Measurements from ENCODE around the gene RAD17.
"Not testable (repeated sequence)": the region's sequence is repeated elsewhere in the genome, so short reads cannot be mapped to it uniquely, and the experiment has no call there.

Gene RAD17

GRCh38 chr5:69416699-69417098 lies 47.1 kb downstream of the RAD17 start:
- Mint-ChIP-seq H3K27me3 (peaks cover 6% of the 10 kb centered on the region), H3K4me1 (peaks cover 13% of the 10 kb centered on the region), H3K9me3 (no peaks in the 10 kb centered on the region), H3K27ac (no peak overlapping the region), H3K4me3 (no peak overlapping the region), H3K36me3 (peaks cover 10% of the 10 kb centered on the region)
- CTCF ChIA-PET, result interaction anchor here (1.1 kb wide), 1 partner anchor 33 kb away, joined by 3 read pairs; no protein-coding TSS in a partner anchor
- no peak for DNase-seq

GRCh38 chr5:69418554-69418953 lies 48.9 kb downstream of the RAD17 start:
- H3K27me3 Mint-ChIP-seq, result peaks cover 6% of the 10 kb centered on the region
- CTCF ChIA-PET, result no interaction called here
- H3K36me3 Mint-ChIP-seq, result peaks cover 7% of the 10 kb centered on the region
- DNase-seq, result no peak
- H3K4me3 Mint-ChIP-seq, result no peak overlapping the region
- H3K9me3 Mint-ChIP-seq, result no peaks in the 10 kb centered on the region
- peaks cover 13% of the 10 kb centered on the region for H3K4me1 Mint-ChIP-seq
- no peak overlapping the region for H3K27ac Mint-ChIP-seq

- Mint-ChIP-seq H3K9me3 (no peaks in the 10 kb centered on the region), H3K27ac (no peak overlapping the region), H3K4me1 (no peaks in the 10 kb centered on the region), H3K36me3 (no peaks in the 10 kb centered on the region), H3K27me3 (no peaks in the 10 kb centered on the region), H3K4me3 (no peak overlapping the region)
- no peak for DNase-seq
- CTCF ChIA-PET, result no interaction called here
These were observed 62.0 kb downstream of the RAD17 start for GRCh38 chr5:69431424-69432303.

- Mint-ChIP-seq H3K27me3 (no peaks in the 10 kb centered on the region), H3K4me3 (no peak overlapping the region), H3K27ac (no peak overlapping the region), H3K36me3 (no peaks in the 10 kb centered on the region), H3K9me3 (no peaks in the 10 kb centered on the region), H3K4me1 (no peaks in the 10 kb centered on the region)
- no peak for DNase-seq
- CTCF ChIA-PET, result no interaction called here
These were observed 63.0 kb downstream of the RAD17 start for GRCh38 chr5:69432412-69433206.

- H3K4me3 Mint-ChIP-seq, DNase-seq, H3K36me3 Mint-ChIP-seq, H3K27ac Mint-ChIP-seq, H3K9me3 Mint-ChIP-seq, CTCF ChIA-PET, H3K27me3 Mint-ChIP-seq, H3K4me1 Mint-ChIP-seq: not testable (repeated sequence)
These were observed 65.8 kb downstream of the RAD17 start for GRCh38 chr5:69435276-69435884.

- H3K9me3 Mint-ChIP-seq, result no peaks in the 10 kb centered on the region
These were observed 74.6 kb downstream of the RAD17 start for GRCh38 chr5:69444127-69444754.

GRCh38 chr5:69449511-69449910 lies 79.9 kb downstream of the RAD17 start:
- CTCF ChIA-PET, result no interaction called here

More at GRCh38 chr5:69444127-69444754, 74.6 kb downstream of the RAD17 start:
- Mint-ChIP-seq H3K27me3 (no peaks in the 10 kb centered on the region), H3K27ac (no peak overlapping the region), H3K36me3 (no peaks in the 10 kb centered on the region), H3K4me1 (no peaks in the 10 kb centered on the region), H3K4me3 (no peak overlapping the region)
- no peak for DNase-seq
- CTCF ChIA-PET, result no interaction called here

GRCh38 chr5:69450116-69450515 lies 80.5 kb downstream of the RAD17 start:
- H3K9me3 Mint-ChIP-seq, result no peaks in the 10 kb centered on the region
- CTCF ChIA-PET, result no interaction called here
- no peak overlapping the region for H3K27ac Mint-ChIP-seq
- no peaks in the 10 kb centered on the region for H3K27me3 Mint-ChIP-seq
- no peak overlapping the region for H3K4me3 Mint-ChIP-seq
- no peaks in the 10 kb centered on the region for H3K4me1 Mint-ChIP-seq
- no peak for DNase-seq
- H3K36me3 Mint-ChIP-seq, result no peaks in the 10 kb centered on the region

More at GRCh38 chr5:69449511-69449910, 79.9 kb downstream of the RAD17 start:
- Mint-ChIP-seq H3K4me1 (no peaks in the 10 kb centered on the region), H3K27me3 (no peaks in the 10 kb centered on the region), H3K36me3 (no peaks in the 10 kb centered on the region), H3K9me3 (no peaks in the 10 kb centered on the region), H3K27ac (no peak overlapping the region), H3K4me3 (no peak overlapping the region)
- DNase-seq, result no peak

- H3K36me3 Mint-ChIP-seq, DNase-seq, H3K27ac Mint-ChIP-seq, H3K9me3 Mint-ChIP-seq, H3K4me1 Mint-ChIP-seq, CTCF ChIA-PET, H3K27me3 Mint-ChIP-seq, H3K4me3 Mint-ChIP-seq: not testable (repeated sequence)
These were observed 80.9 kb downstream of the RAD17 start for GRCh38 chr5:69450527-69450926.

GRCh38 chr5:69451941-69452647 lies 82.5 kb downstream of the RAD17 start:
- Mint-ChIP-seq H3K27ac (no peak overlapping the region), H3K9me3 (no peaks in the 10 kb centered on the region), H3K4me3 (no peak overlapping the region), H3K36me3 (no peaks in the 10 kb centered on the region), H3K4me1 (no peaks in the 10 kb centered on the region), H3K27me3 (no peaks in the 10 kb centered on the region)
- CTCF ChIA-PET, result no interaction called here
- DNase-seq, result no peak

GRCh38 chr5:69453487-69453886 lies 83.9 kb downstream of the RAD17 start:
- H3K27ac Mint-ChIP-seq, DNase-seq, H3K9me3 Mint-ChIP-seq, CTCF ChIA-PET, H3K27me3 Mint-ChIP-seq, H3K4me3 Mint-ChIP-seq, H3K4me1 Mint-ChIP-seq, H3K36me3 Mint-ChIP-seq: not testable (repeated sequence)

GRCh38 chr5:69454460-69455249 lies 85.0 kb downstream of the RAD17 start:
- H3K9me3 Mint-ChIP-seq, result no peaks in the 10 kb centered on the region
- H3K27ac Mint-ChIP-seq, result no peak overlapping the region
- H3K36me3 Mint-ChIP-seq, result no peaks in the 10 kb centered on the region
- DNase-seq, result no peak
- H3K4me3 Mint-ChIP-seq, result no peak overlapping the region
- no peaks in the 10 kb centered on the region for H3K27me3 Mint-ChIP-seq
- CTCF ChIA-PET, result interaction anchor here (0.6 kb wide), 1 partner anchor 869 kb away, joined by 3 read pairs; no protein-coding TSS in a partner anchor
- H3K4me1 Mint-ChIP-seq, result no peaks in the 10 kb centered on the region

- H3K4me3 Mint-ChIP-seq, H3K36me3 Mint-ChIP-seq, H3K27ac Mint-ChIP-seq, H3K4me1 Mint-ChIP-seq, H3K9me3 Mint-ChIP-seq, CTCF ChIA-PET, H3K27me3 Mint-ChIP-seq, DNase-seq: not testable (repeated sequence)
These were observed 85.9 kb downstream of the RAD17 start for GRCh38 chr5:69455428-69455988.
